Measurements from ENCODE around the gene METTL23. TPM values are rescaled to one million over a fixed set of nuclear protein-coding genes. Genes with fewer than 3 reads are reported as not detected.
A peak's percentile ranks its signal among the peaks of the same experiment; 100 is the strongest.

Gene METTL23
- total and polyA plus RNA-seq, 2 of the 8 experiments (the other 6 are each of a cell fraction or from before 2014, with no cell fraction given) = 36.1 to 60.2 TPM

GRCh38 chr17:76736349-76737081, 9.9 kb downstream of the METTL23 start:
- H2BK20ac ChIP-seq (ENCODE audit: low read length) = no peak overlapping the region
- H2BK120ac ChIP-seq (replicated peaks; ENCODE audit: low read depth, low read length) = peak overlapping the region; percentile 21
- POLR2A ChIA-PET (ENCODE audit: partially characterized antibody) = interaction anchor here (0.6 to 9.2 kb wide), 29 partner anchors 10 to 578 kb away, joined by 3 to 181 read pairs (median 4); partner anchors contain the start of genes JMJD6, METTL23, MXRA7 and ST6GALNAC2
- peak overlapping the region; percentile 97 for H4K5ac ChIP-seq (ENCODE audit: insufficient read length, low read depth, low read length)
- peak overlapping the region; percentile 100 for H2AK5ac ChIP-seq (ENCODE audit: low read depth, low read length)
- CTCF ChIA-PET (ENCODE audit: partially characterized antibody) = interaction anchor here (1.8 kb wide), 1 partner anchor 20 kb away, joined by 3 read pairs; no protein-coding TSS in a partner anchor
- H2BK5ac ChIP-seq (ENCODE audit: low read depth, low read length) = peak overlapping the region; percentile 100
- H3K27me3 ChIP-seq (replicated peaks in 1 of 4; ENCODE audit: control insufficient read depth in 3 of 4, extremely low read depth in 1 of 4, insufficient read depth in 3 of 4, low read length in 3 of 4) = no peaks in the 10 kb centered on the region
- peaks cover 15 to 43% (median 34%) of the 10 kb centered on the region in 4 experiments for H3K36me3 ChIP-seq (ENCODE audit: control insufficient read depth in 2 of 4, insufficient read depth in 4 of 4, low read length in 3 of 4)
- WGBS, 2 experiments (ENCODE audit: extremely low coverage in 1 of 2, insufficient coverage in 1 of 2, insufficient read length in 1 of 2, insufficient replicate concordance in 2 of 2, low coverage in 1 of 2, low lambda C conversion rate in 2 of 2, missing lambda C conversion rate in 1 of 2) = 1% methylated on average over 77 of the region's 117 CpGs; no CpG with 5 or more reads in 1 of the 2 experiments
- H3K9me3 ChIP-seq (ENCODE audit: insufficient read depth in 2 of 2, low read depth in 1 of 2, low read length in 1 of 2) = no peaks in the 10 kb centered on the region
- H3K56ac ChIP-seq (replicated peaks; ENCODE audit: insufficient read length, low read depth, low read length) = peak overlapping the region; percentile 97
- H4K91ac ChIP-seq (replicated peaks; ENCODE audit: insufficient read length, low read length) = peak overlapping the region; percentile 99
- H3K79me2 ChIP-seq (ENCODE audit: control insufficient read depth in 1 of 2, insufficient read depth in 2 of 2, low read length in 2 of 2) = peaks cover 16 to 62% of the 10 kb centered on the region in 2 experiments
- H3K9ac ChIP-seq (replicated peaks in 1 of 4; ENCODE audit: extremely low read depth in 1 of 4, low read depth in 3 of 4, low read length in 3 of 4) = peak overlapping the region; percentile 99 to 100 (median 100)
- FAIRE-seq (no peak), DNase-seq (ENCODE audit: low read depth in 1 of 2, low spot score in 2 of 2) (peak in 1 of 2 experiments; percentile 60)
- H3K23ac ChIP-seq (ENCODE audit: insufficient read length) = no peak overlapping the region
- H3K4me3 ChIP-seq (ENCODE audit: extremely low read depth in 1 of 4, insufficient read depth in 2 of 4, low read depth in 3 of 4, low read length in 4 of 4) = peak overlapping the region; percentile 88 to 100 (median 98)
- H3K4ac ChIP-seq (replicated peaks; ENCODE audit: insufficient read length, low read depth, low read length) = peak overlapping the region; percentile 100
- peak overlapping the region; percentile 99 for H3K18ac ChIP-seq (ENCODE audit: extremely low read depth, low read length)
- H4K8ac ChIP-seq (ENCODE audit: extremely low read depth, insufficient read depth, low read length) = peak overlapping the region; percentile 99
- H3K23me2 ChIP-seq (ENCODE audit: low read depth, low read length) = peaks cover 9% of the 10 kb centered on the region; the same call in 1 of the 2 replicates
- H2BK12ac ChIP-seq (ENCODE audit: low read depth, low read length) = peak overlapping the region; percentile 85
- peak overlapping the region; percentile 5; the same call in 1 of the 2 replicates for H2BK15ac ChIP-seq (ENCODE audit: low read length)
- H4K20me1 ChIP-seq (replicated peaks in 1 of 2; ENCODE audit: control insufficient read depth in 1 of 2, insufficient read depth in 2 of 2, low read length in 2 of 2) = peaks cover 17% of the 10 kb centered on the region in 2 experiments
- peaks cover 3 to 12% (median 7%) of the 10 kb centered on the region in 4 experiments; a peak in 6 of 7 replicates for H3K4me1 ChIP-seq (replicated peaks in 1 of 4; ENCODE audit: control insufficient read depth in 3 of 4, insufficient read depth in 4 of 4, low read length in 3 of 4)
- peak overlapping the region; percentile 72 to 88 for H3K4me2 ChIP-seq (ENCODE audit: insufficient read depth in 1 of 2, low read depth in 2 of 2, low read length in 2 of 2)
- H3K14ac ChIP-seq (ENCODE audit: insufficient read length) = peak overlapping the region; percentile 90
- H3K27ac ChIP-seq (ENCODE audit: low read depth, low read length) = peak overlapping the region; percentile 98
- no peak overlapping the region for H2AFZ ChIP-seq (ENCODE audit: low read length)
- H3K79me1 ChIP-seq (ENCODE audit: low read depth, low read length) = no peaks in the 10 kb centered on the region
- TF ChIP-seq POLR2A (IDR thresholded peaks at IDR 0.05; ENCODE audit: control extremely low read depth in 1 of 2, low read depth in 2 of 2, low read length in 2 of 2) (peak in 1 of 2 experiments; percentile 22; a peak in 2 of 3 replicates), POLR2AphosphoS5 (IDR thresholded peaks at IDR 0.05; ENCODE audit: low read depth, low read length) (peak; percentile 95; the same call in 1 of the 2 replicates), RXRA (IDR thresholded peaks at IDR 0.05; ENCODE audit: insufficient read depth, low read depth, low read length) (no peak), CREB1 (IDR thresholded peaks at IDR 0.05) (peak; percentile 24; the same call in 1 of the 2 replicates), SAP30 (IDR thresholded peaks at IDR 0.05; ENCODE audit: insufficient read depth, insufficient replicate concordance, low read length) (no peak), YY1 (IDR thresholded peaks at IDR 0.05; ENCODE audit: low read depth, low read length) (peak; percentile 97), ASH2L (IDR thresholded peaks at IDR 0.05; ENCODE audit: low read length) (peak; percentile 66), MAX (IDR thresholded peaks at IDR 0.05) (peak; percentile 68), GTF2F1 (IDR thresholded peaks at IDR 0.05; ENCODE audit: borderline replicate concordance, low read depth, low read length) (no peak), CHD1 (IDR thresholded peaks at IDR 0.05; ENCODE audit: low read depth, low read length) (no peak), TAF7 (optimal IDR thresholded peaks at IDR 0.05; ENCODE audit: borderline replicate concordance, low read depth, low read length) (peak; percentile 18), RBBP5 (IDR thresholded peaks at IDR 0.05; ENCODE audit: borderline replicate concordance, low read depth, low read length) (peak; percentile 70)
